GM18498 (cell line): ENCODE results near the gene POLD1.

Experiments
- ATAC-seq: cut with Tn5 transposase; IDR thresholded peaks from one replicate; pipeline ENCODE4 v1.9.1; 2021; ENCODE audit warnings: mild to moderate bottlenecking, moderate library complexity; ENCODE audit not compliant: unreplicated experiment

POLD1 gene

DNA sequence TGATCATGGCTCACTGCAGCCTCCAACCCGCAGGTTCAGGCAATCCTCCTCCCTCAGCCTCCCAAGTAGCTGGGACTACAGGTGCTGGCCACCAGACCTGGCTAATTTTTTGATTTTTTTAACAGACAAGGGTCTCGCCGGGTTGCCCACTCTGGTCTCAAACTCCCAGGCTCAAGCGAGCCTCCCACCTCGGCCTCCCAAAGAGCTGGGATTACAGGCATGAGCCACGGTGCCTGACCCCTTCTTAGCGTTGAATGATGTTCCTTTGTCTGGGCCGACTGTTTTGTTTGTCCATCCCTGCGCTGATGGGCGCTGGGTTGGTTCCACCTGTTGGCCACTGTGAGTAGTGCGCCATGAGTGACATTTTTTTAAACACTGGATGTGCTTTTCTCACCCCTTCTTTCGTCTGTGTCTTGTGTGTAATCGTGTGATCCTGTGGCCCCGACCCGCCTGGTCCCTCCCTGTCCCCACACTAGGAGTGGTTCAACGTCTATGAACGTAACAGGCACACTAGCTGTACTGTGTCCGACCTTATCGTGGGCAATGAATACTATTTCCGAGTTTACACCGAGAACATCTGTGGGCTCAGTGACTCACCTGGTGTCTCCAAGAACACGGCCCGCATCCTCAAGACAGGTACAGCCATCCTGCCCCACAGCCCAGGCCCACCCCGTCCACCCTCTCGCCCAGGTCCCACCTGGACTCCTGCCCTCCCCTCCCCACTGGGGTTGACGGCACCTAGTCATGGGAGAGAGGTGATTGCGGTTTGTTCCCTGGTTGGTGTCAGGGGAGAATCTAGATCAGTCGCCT lies 77.1 kb downstream of the POLD1 start:
- no peak for ATAC-seq

DNA sequence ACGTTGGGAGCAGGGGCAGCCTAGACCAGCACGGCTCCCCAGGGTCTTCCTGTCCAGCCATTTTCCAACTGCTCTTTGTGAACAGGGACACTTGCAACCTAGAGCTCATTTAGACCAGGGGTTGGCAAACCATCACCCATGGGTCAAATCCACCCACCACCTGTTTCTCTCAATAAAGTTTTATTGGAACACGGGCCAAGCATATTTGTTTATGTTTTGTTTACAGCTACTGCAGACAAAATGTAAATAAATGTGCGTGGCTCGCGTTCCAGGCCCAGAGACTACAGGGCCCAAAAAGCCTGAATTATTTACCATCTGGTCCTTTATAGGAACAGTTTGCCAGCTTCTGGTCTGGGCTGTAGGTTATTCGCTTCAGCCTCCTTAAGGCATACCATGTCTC lies 78.8 kb downstream of the POLD1 start:
- ATAC-seq = no peak

- no peak for ATAC-seq
Observed at GRCh38 chr19:50464348-50464747, 80.2 kb downstream of the POLD1 start.

GRCh38 chr19:50465000-50465399 lies 80.9 kb downstream of the POLD1 start:
- no peak for ATAC-seq

- no peak for ATAC-seq
Observed at GRCh38 chr19:50465986-50466705, 82.0 kb downstream of the POLD1 start.

DNA sequence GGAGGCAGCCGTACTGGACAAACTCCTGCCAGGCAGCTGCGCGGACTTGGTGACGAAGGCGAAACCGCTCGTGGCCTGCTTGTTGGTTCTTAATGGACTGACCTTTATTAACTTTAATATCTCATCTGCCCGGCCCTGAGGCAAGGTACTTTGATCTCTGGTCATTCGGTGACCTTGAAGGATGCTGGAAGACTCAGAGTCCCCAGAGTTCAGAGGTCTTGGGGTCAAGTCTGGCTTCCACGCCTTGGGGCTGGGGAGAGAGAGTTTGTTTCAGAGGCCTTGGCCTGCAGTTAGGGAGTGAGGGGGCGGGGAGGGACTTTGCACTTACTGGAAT lies 82.5 kb downstream of the POLD1 start:
- ATAC-seq = no peak

DNA sequence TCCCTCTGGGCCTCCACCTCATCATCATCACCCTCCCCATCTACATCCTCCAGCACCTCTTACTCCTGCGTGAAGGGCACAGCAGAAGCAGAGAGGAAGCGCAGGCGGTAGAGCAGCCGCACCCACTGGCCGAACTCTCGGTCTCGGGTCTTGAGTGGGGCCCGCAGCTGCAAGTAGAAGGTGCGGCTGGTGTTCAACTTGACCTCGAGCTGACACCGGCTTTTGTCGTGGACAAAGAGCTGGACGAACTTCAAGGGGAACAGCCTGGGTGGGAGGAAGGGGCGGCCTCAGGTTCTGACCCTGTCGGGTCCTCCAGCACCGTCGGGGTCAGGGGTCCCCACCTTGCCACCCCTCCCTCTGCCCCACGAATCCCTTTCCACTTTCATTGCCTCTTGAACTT lies 83.4 kb downstream of the POLD1 start:
- ATAC-seq = no peak
